Endothelial cell of umbilical vein (primary cell): ENCODE data around the gene CHN2.

Source experiments
- CTCF ChIP-seq, 2 donors: IDR thresholded peaks; 1 replicate in 1 of 2; 2 replicates in 1 of 2; pipeline ENCODE4 v1.5.1; 2011; ENCODE audit warnings: low read length in 2 of 2, mild to moderate bottlenecking in 2 of 2, moderate library complexity in 2 of 2, control low read depth in 1 of 2, inconsistent platforms in 1 of 2, low read depth in 1 of 2; ENCODE audit not compliant: insufficient read depth in 1 of 2; ENCODE audit errors: extremely low read depth in 1 of 2
- EZH2 ChIP-seq: IDR thresholded peaks from 2 replicates; pipeline ENCODE4 v1.6.1; 2012; ENCODE audit warnings: borderline replicate concordance, low read depth, mild to moderate bottlenecking, moderate library complexity, low read length, inconsistent platforms; ENCODE audit not compliant: severe bottlenecking
- FOS ChIP-seq: IDR thresholded peaks from 2 replicates; pipeline ENCODE4 v1.6.1; 2011; ENCODE audit warnings: mild to moderate bottlenecking, low read length, moderate library complexity, borderline replicate concordance; ENCODE audit not compliant: insufficient read depth
- GATA2 ChIP-seq: IDR thresholded peaks from 2 replicates; pipeline ENCODE4 v1.7.0; 2011; ENCODE audit warnings: low read depth, mild to moderate bottlenecking, moderate library complexity, mixed read lengths, low read length; ENCODE audit not compliant: insufficient read length, insufficient read depth
- JUN ChIP-seq: IDR thresholded peaks from 2 replicates; pipeline ENCODE4 v1.6.1; 2011; ENCODE audit warnings: borderline replicate concordance, low read depth; ENCODE audit not compliant: insufficient read length, insufficient read depth
- MAX ChIP-seq: IDR thresholded peaks from 2 replicates; pipeline ENCODE4 v1.6.1; 2011; ENCODE audit not compliant: insufficient read depth, insufficient read length
- MYC ChIP-seq: IDR thresholded peaks from one replicate; pipeline ENCODE4 v1.6.1; 2011; ENCODE audit warnings: mild to moderate bottlenecking, low read depth, low read length
- POLR2A ChIP-seq: IDR thresholded peaks from 2 replicates; pipeline ENCODE4 v1.6.1; 2012; ENCODE audit warnings: low read depth, mild to moderate bottlenecking, control low read depth, low read length
- POLR2AphosphoS5 ChIP-seq: IDR thresholded peaks from 2 replicates; pipeline ENCODE4 v1.6.1; 2012; ENCODE audit warnings: low read depth, mild to moderate bottlenecking, control low read depth, low read length, moderate library complexity; ENCODE audit not compliant: insufficient read depth

DNA sequence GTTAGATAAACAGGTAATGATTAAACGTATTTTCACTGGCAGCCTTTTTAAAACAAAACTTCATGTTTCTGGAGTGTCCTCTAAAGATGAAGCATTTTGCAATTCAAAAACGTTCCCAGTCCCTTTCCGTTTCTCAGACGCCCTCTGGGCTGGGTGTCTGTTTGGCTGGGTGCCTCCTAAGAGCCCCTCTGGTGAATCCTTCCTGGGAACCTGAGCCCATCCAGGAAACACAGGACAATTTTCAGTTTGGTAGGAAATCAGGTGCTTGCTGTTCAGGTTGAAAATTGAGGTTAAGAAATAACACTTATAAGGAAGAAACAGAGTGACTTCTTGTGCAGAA lies 76.7 kb downstream of the CHN2 start:
- no peak for TF ChIP-seq POLR2A
- no peak for TF ChIP-seq MAX
- no peak for TF ChIP-seq POLR2AphosphoS5
- no peak for TF ChIP-seq EZH2
- TF ChIP-seq CTCF (IDR thresholded peaks at IDR 0.05; ENCODE audit: extremely low read depth in 1 of 2, insufficient read depth in 1 of 2, low read depth in 1 of 2, low read length in 2 of 2), result no peak
- TF ChIP-seq MYC, result no peak
- TF ChIP-seq FOS, result no peak
- no peak for TF ChIP-seq GATA2
- TF ChIP-seq JUN, result no peak
